Natural killer cell (primary cell): Measurements from ENCODE around the gene TSC22D1. TPM values are rescaled to one million over a fixed set of nuclear protein-coding genes. Genes with fewer than 3 reads are reported as not detected.

Experiments used
- ATAC-seq, 3 donors: fragments of 150-1000 bp in 2 of 3; fragments of 200-7000 bp in 1 of 3; cut with Tn5 transposase; 1 replicate in 1 of 3; 2 replicates in 2 of 3; pipeline ENCODE4 v1.10.0; 2021; ENCODE audit warnings: mild to moderate bottlenecking in 2 of 3, moderate library complexity in 2 of 3
- DNase-seq, 2 donors: peaks; one replicate each; pipeline versions ENCODE4 v3.0.0 to v3.0.0-alpha.2; 2013 to 2021; ENCODE audit warnings: mixed read lengths in 1 of 2
- H3K27ac ChIP-seq: one replicate; pipeline ENCODE4 v1.5.1; 2013; ENCODE audit warnings: mild to moderate bottlenecking, low read length
- H3K27me3 ChIP-seq: one replicate; pipeline ENCODE4 v1.6.1; 2013; ENCODE audit warnings: low read length; ENCODE audit not compliant: control insufficient read depth, insufficient read depth
- H3K36me3 ChIP-seq: one replicate; pipeline ENCODE4 v1.6.1; 2013; ENCODE audit warnings: low read length; ENCODE audit not compliant: control insufficient read depth, insufficient read depth
- H3K4me1 ChIP-seq: one replicate; pipeline ENCODE4 v1.6.1; 2013; ENCODE audit warnings: low read length; ENCODE audit not compliant: control insufficient read depth, insufficient read depth
- H3K4me3 ChIP-seq: one replicate; pipeline ENCODE4 v1.5.1; 2013; ENCODE audit warnings: low read length
- H3K9me3 ChIP-seq: one replicate; pipeline ENCODE4 v1.6.1; 2013; ENCODE audit warnings: low read length; ENCODE audit not compliant: control insufficient read depth, insufficient read depth
- H3K27ac Mint-ChIP-seq, 2 donors: one replicate each; pipeline ENCODE4 v1.8.0; 2022; ENCODE audit warnings: mild to moderate bottlenecking in 2 of 2, mixed read lengths in 2 of 2, moderate library complexity in 1 of 2
- H3K27me3 Mint-ChIP-seq, 2 donors: one replicate each; pipeline ENCODE4 v1.8.0; 2022; ENCODE audit warnings: low read depth in 2 of 2, mixed read lengths in 2 of 2
- H3K36me3 Mint-ChIP-seq: one replicate; pipeline ENCODE4 v1.8.0; 2022; ENCODE audit warnings: mixed read lengths
- H3K4me1 Mint-ChIP-seq, 2 donors: one replicate each; pipeline ENCODE4 v1.8.0; 2022; ENCODE audit warnings: mixed read lengths in 2 of 2
- H3K4me3 Mint-ChIP-seq: one replicate; pipeline ENCODE4 v1.8.0; 2022; ENCODE audit warnings: mild to moderate bottlenecking, moderate library complexity, mixed read lengths
- H3K9me3 Mint-ChIP-seq, 2 donors: one replicate each; pipeline ENCODE4 v1.8.0; 2022; ENCODE audit warnings: mixed read lengths in 2 of 2
- CTCF ChIP-seq: fragments of 200-600 bp; IDR thresholded peaks from one replicate; pipeline ENCODE4 v1.8.0; 2022; ENCODE audit warnings: antibody characterized with exemption
- WGBS: methylation state at CpG from one replicate; pipeline ENCODE4 v1.1.7; 2013; ENCODE audit warnings: missing lambda C conversion rate; ENCODE audit not compliant: insufficient coverage; 5-methylcytosine and 5-hydroxymethylcytosine counted together
- intact Hi-C: fragments of 100-400 bp; cut with micrococcal nuclease; formaldehyde crosslinking; loops from one replicate; pipeline ENCODE4 v1.14.2; 2022
- total RNA-seq, 4 donors: library from RNA; stranded (reverse); fragments of 120-200 nt in 1 of 4; gene quantifications; one replicate each; pipeline versions ENCODE4 v1.2.3 to v1.2.4, GENCODE V29; 2013 to 2022

The TSC22D1 gene
- total RNA-seq, 3 donors from 2014 or later (not counting 1 experiment from before 2014, with no cell fraction given): 44.3 to 54.4 (median 44.6) TPM

- Mint-ChIP-seq H3K4me1 (no peaks in the 10 kb centered on the region), H3K36me3 (no peaks in the 10 kb centered on the region), H3K27ac (no peak overlapping the region), H3K27me3 (peaks cover 2 to 10% of the 10 kb centered on the region in 2 donors), H3K9me3 (no peaks in the 10 kb centered on the region), H3K4me3 (no peak overlapping the region)
- Histone ChIP-seq H3K36me3 (no peaks in the 10 kb centered on the region), H3K4me3 (no peak overlapping the region), H3K9me3 (no peaks in the 10 kb centered on the region), H3K27me3 (no peaks in the 10 kb centered on the region), H3K27ac (no peak overlapping the region), H3K4me1 (no peaks in the 10 kb centered on the region)
- intact Hi-C loops: no loop called here
- no peak for DNase-seq
- 84% methylated on average over 8 of the region's 8 CpGs for WGBS
- TF ChIP-seq CTCF: no peak
- no peak for ATAC-seq
Observed at GRCh38 chr13:44417446-44417845, 158.7 kb downstream of the TSC22D1 start.

- Mint-ChIP-seq H3K27ac (no peak overlapping the region), H3K4me3 (no peak overlapping the region), H3K4me1 (no peaks in the 10 kb centered on the region), H3K27me3 (peaks cover 0 to 5% of the 10 kb centered on the region in 2 donors), H3K36me3 (no peaks in the 10 kb centered on the region), H3K9me3 (no peaks in the 10 kb centered on the region)
- ATAC-seq: no peak
- Histone ChIP-seq H3K4me1 (no peaks in the 10 kb centered on the region), H3K27me3 (no peaks in the 10 kb centered on the region), H3K27ac (no peak overlapping the region), H3K9me3 (no peaks in the 10 kb centered on the region), H3K36me3 (no peaks in the 10 kb centered on the region), H3K4me3 (no peak overlapping the region)
- 94% methylated on average over 6 of the region's 6 CpGs for WGBS
- no peak for DNase-seq
- intact Hi-C loops: no loop called here
- no peak for TF ChIP-seq CTCF
Observed at GRCh38 chr13:44416744-44417143, 159.4 kb downstream of the TSC22D1 start.

- no peaks in the 10 kb centered on the region for H3K36me3 Mint-ChIP-seq
- Histone ChIP-seq H3K4me3 (no peak overlapping the region), H3K27me3 (no peaks in the 10 kb centered on the region), H3K9me3 (no peaks in the 10 kb centered on the region), H3K4me1 (no peaks in the 10 kb centered on the region), H3K27ac (no peak overlapping the region), H3K36me3 (no peaks in the 10 kb centered on the region)
- H3K4me1 Mint-ChIP-seq: no peaks in the 10 kb centered on the region
- no peak overlapping the region for H3K27ac Mint-ChIP-seq
- no peak overlapping the region for H3K4me3 Mint-ChIP-seq
- peaks cover 0 to 5% of the 10 kb centered on the region in 2 donors for H3K27me3 Mint-ChIP-seq
- DNase-seq (no peak), ATAC-seq (peak in 1 of 3 donors; percentile 56)
- 57% methylated on average over 10 of the region's 10 CpGs for WGBS
- no peak for TF ChIP-seq CTCF
- H3K9me3 Mint-ChIP-seq: no peaks in the 10 kb centered on the region
- intact Hi-C loops: no loop called here
Observed at GRCh38 chr13:44416301-44416700, 159.8 kb downstream of the TSC22D1 start.

GRCh38 chr13:44415815-44416214, 160.3 kb downstream of the TSC22D1 start:
- Mint-ChIP-seq H3K9me3 (no peaks in the 10 kb centered on the region), H3K36me3 (no peaks in the 10 kb centered on the region), H3K27ac (no peak overlapping the region), H3K27me3 (peaks cover 0 to 5% of the 10 kb centered on the region in 2 donors), H3K4me3 (no peak overlapping the region), H3K4me1 (no peaks in the 10 kb centered on the region)
- 87% methylated on average over 15 of the region's 15 CpGs for WGBS
- Histone ChIP-seq H3K36me3 (no peaks in the 10 kb centered on the region), H3K9me3 (no peaks in the 10 kb centered on the region), H3K27me3 (no peaks in the 10 kb centered on the region), H3K4me3 (no peak overlapping the region), H3K27ac (no peak overlapping the region), H3K4me1 (no peaks in the 10 kb centered on the region)
- intact Hi-C loops: no loop called here
- ATAC-seq (no peak), DNase-seq (no peak)
- no peak for TF ChIP-seq CTCF
